ENCODE data around the gene UTP25.

UTP25 gene

DNA sequence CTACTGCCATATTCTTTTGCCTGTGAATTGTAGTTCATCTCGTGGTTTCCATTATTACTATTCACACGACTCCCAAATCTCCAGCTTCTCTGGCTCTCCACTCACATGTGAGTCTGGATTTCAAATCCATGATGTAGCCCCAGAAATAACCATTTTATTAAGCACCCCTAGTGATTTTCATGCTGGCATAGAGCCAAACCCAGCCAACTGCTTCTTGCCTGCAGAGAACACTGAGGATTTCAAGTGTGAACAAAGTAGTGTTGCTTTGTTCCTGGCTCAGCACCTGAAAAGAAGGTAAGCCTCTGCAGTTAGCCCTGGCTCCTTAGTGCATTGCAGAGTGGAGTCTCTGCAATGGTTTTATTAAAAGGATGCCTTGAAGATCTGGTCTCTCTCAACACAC lies 25.9 kb downstream of the UTP25 start:
- Histone ChIP-seq H3K4me3 (ENCODE audit: low read length) (no peak overlapping the region), H3K9ac (ENCODE audit: low read length) (no peak overlapping the region), H3K4me1 (ENCODE audit: control insufficient read depth, insufficient read depth, low read length) (no peaks in the 10 kb centered on the region), H3K27me3 (ENCODE audit: control insufficient read depth, insufficient read depth, low read length) (no peaks in the 10 kb centered on the region), H3K36me3 (ENCODE audit: control insufficient read depth, insufficient read depth, low read length) (no peaks in the 10 kb centered on the region), H3K9me3 (ENCODE audit: control insufficient read depth, low read length) (no peaks in the 10 kb centered on the region)

DNA sequence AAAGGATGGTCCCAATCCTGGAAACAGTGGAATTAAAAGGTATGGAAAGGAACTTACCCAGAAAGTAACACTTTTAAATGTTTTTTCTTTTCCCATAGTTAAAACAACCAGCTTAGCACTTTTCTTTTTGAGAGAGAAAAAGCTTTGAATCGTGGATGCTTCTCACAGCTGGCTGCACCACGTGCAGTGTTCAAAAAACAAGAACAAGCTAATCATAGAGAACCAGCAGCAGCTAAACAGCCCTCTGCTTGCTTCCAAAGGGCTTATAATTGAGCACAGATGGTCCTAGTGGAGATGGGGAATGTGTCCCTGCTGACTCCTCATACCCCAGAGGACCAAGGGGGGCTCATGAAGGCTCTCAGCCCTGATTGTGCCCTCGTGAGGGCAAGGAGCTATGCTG lies 26.4 kb downstream of the UTP25 start:
- no peak overlapping the region for H3K9ac ChIP-seq (ENCODE audit: low read length)
- no peaks in the 10 kb centered on the region for H3K36me3 ChIP-seq (ENCODE audit: control insufficient read depth, insufficient read depth, low read length)

DNA sequence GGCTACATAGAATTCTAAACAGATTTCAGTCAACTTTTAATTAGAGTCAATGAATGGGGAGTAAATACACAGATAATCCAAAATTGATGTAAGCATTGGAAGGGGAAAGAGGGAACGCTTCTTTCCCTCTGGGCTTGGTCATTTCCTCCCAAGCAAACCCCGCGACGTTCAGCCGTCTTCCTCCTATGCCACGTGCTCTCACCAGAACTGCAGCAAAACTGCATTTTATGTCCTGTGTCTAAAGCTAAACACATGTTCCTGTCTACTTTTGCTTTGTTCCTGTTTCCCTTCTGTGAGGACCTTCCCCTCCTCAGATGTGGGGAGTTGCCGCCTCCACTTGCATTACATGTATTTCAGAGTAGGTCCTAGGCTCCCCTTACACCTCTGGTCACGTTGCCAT lies 27.2 kb downstream of the UTP25 start:
- Histone ChIP-seq H3K9me3 (ENCODE audit: control insufficient read depth, low read length) (no peaks in the 10 kb centered on the region), H3K27me3 (ENCODE audit: control insufficient read depth, insufficient read depth, low read length) (no peaks in the 10 kb centered on the region), H3K4me3 (ENCODE audit: low read length) (no peak overlapping the region), H3K9ac (ENCODE audit: low read length) (no peak overlapping the region), H3K4me1 (ENCODE audit: control insufficient read depth, insufficient read depth, low read length) (no peaks in the 10 kb centered on the region), H3K36me3 (ENCODE audit: control insufficient read depth, insufficient read depth, low read length) (no peaks in the 10 kb centered on the region)

More for the DNA sequence above, 26.4 kb downstream of the UTP25 start:
- H3K4me1 ChIP-seq (ENCODE audit: control insufficient read depth, insufficient read depth, low read length) = no peaks in the 10 kb centered on the region
- H3K4me3 ChIP-seq (ENCODE audit: low read length) = no peak overlapping the region
- H3K9me3 ChIP-seq (ENCODE audit: control insufficient read depth, low read length) = no peaks in the 10 kb centered on the region
- H3K27me3 ChIP-seq (ENCODE audit: control insufficient read depth, insufficient read depth, low read length) = no peaks in the 10 kb centered on the region

DNA sequence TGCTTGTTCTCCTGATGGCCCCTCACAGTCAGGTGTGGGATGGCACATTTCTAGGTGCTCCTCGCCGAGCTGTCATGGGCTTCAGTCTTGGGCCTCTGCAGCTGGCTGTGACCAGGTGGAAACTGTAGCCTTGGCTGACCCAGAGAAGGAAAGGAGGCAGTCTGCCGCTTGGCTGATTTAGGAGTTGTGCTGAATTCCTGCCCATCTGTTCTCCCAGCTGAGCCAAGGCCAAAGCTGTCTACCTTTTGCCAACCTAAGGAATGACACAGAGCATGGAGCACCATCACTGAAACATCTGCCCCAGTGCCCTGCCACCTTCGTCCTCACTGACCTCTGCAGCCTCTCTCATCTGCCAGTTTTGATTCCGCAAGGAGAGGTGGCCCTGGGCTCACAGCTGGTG lies 27.9 kb downstream of the UTP25 start:
- Histone ChIP-seq H3K27me3 (ENCODE audit: control insufficient read depth, insufficient read depth, low read length) (no peaks in the 10 kb centered on the region), H3K4me1 (ENCODE audit: control insufficient read depth, insufficient read depth, low read length) (no peaks in the 10 kb centered on the region), H3K9me3 (ENCODE audit: control insufficient read depth, low read length) (no peaks in the 10 kb centered on the region), H3K9ac (ENCODE audit: low read length) (no peak overlapping the region), H3K36me3 (ENCODE audit: control insufficient read depth, insufficient read depth, low read length) (no peaks in the 10 kb centered on the region), H3K4me3 (ENCODE audit: low read length) (no peak overlapping the region)

DNA sequence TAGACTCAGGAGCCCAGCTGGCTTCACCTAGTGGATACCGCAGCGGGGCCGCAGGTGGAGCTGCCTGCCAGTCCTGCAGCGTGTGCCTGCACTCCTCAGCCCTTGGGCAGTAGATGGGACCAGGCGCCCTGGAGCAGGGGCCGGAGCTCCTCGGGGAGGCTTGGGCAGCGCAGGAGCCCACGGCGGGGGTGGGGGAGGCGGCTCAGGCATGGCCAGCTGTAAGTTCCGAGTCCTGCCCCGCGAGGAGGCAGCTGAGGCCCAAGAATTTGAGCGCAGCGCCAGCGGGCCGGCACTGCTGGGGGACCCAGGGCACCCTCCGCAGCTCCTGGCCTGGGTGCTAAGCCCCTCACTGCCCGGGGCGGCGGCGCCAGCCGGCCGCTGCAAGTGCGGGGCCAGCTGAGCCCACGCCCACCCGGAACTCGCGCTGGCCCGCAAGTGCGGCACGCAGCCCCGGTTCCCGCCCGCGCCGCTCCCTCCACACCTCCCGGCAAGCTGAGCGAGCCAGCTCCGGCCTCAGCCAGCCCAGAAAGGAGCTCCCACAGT lies 30.9 kb downstream of the UTP25 start:
- no peaks in the 10 kb centered on the region for H3K36me3 ChIP-seq (ENCODE audit: control insufficient read depth, insufficient read depth, low read length)
- peaks cover 7% of the 10 kb centered on the region for H3K27me3 ChIP-seq (ENCODE audit: control insufficient read depth, insufficient read depth, low read length)
- no peak overlapping the region for H3K4me3 ChIP-seq (ENCODE audit: low read length)
- no peak overlapping the region for H3K9ac ChIP-seq (ENCODE audit: low read length)
- H3K9me3 ChIP-seq (ENCODE audit: control insufficient read depth, low read length) = no peaks in the 10 kb centered on the region
- no peaks in the 10 kb centered on the region for H3K4me1 ChIP-seq (ENCODE audit: control insufficient read depth, insufficient read depth, low read length)

DNA sequence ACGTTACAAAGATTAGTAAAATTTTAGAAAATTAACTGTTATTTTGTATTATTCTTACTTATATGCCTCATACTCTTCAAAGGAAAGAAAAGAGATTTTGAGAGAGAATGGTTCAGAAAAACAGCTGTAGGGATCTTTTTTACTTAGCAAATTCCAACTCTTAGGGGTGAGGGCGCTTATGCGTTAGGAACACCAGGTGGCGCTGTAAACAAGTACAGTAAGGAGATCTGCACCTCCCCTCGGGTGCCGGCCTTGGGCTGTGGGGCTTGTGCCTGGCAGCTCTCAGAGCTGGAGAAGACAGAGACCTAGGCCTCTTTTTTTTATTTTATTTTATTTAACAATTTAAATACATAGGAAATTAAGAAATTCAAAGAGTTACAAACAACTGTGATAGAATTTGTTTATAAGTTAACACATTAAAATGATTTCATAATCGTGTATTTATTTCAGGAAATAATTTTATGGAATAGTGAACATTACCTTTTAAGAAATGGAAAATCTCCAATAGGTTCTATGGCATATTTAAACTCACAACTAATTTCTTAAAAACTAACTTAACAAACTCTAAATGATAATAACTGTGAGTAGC lies 32.6 kb downstream of the UTP25 start:
- Histone ChIP-seq H3K27me3 (ENCODE audit: control insufficient read depth, insufficient read depth, low read length) (peaks cover 7% of the 10 kb centered on the region), H3K4me1 (ENCODE audit: control insufficient read depth, insufficient read depth, low read length) (no peaks in the 10 kb centered on the region), H3K9me3 (ENCODE audit: control insufficient read depth, low read length) (no peaks in the 10 kb centered on the region), H3K36me3 (ENCODE audit: control insufficient read depth, insufficient read depth, low read length) (no peaks in the 10 kb centered on the region), H3K9ac (ENCODE audit: low read length) (no peak overlapping the region), H3K4me3 (ENCODE audit: low read length) (no peak overlapping the region)

DNA sequence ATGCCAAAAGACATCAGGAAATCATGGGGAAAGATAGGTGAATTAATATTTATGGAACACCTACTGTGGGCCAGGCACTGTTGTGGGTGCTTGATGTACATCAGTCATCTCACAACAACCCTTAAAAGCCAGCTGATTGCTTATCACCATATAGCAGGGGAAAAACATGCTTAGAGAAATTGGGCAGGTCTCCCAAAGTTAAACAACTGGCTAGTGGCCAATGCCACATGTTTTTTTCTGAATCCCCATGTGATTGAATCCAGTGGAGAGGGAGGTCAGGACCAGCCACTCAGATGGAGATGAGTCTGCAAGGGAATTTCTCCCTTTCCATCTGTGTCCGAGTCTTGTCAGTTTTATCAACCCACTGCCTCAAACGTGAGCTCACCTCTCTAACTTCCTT lies 33.5 kb downstream of the UTP25 start:
- no peaks in the 10 kb centered on the region for H3K9me3 ChIP-seq (ENCODE audit: control insufficient read depth, low read length)
- peaks cover 7% of the 10 kb centered on the region for H3K27me3 ChIP-seq (ENCODE audit: control insufficient read depth, insufficient read depth, low read length)
- H3K9ac ChIP-seq (ENCODE audit: low read length) = no peak overlapping the region
- H3K4me3 ChIP-seq (ENCODE audit: low read length) = no peak overlapping the region
- no peaks in the 10 kb centered on the region for H3K36me3 ChIP-seq (ENCODE audit: control insufficient read depth, insufficient read depth, low read length)
- H3K4me1 ChIP-seq (ENCODE audit: control insufficient read depth, insufficient read depth, low read length) = no peaks in the 10 kb centered on the region

DNA sequence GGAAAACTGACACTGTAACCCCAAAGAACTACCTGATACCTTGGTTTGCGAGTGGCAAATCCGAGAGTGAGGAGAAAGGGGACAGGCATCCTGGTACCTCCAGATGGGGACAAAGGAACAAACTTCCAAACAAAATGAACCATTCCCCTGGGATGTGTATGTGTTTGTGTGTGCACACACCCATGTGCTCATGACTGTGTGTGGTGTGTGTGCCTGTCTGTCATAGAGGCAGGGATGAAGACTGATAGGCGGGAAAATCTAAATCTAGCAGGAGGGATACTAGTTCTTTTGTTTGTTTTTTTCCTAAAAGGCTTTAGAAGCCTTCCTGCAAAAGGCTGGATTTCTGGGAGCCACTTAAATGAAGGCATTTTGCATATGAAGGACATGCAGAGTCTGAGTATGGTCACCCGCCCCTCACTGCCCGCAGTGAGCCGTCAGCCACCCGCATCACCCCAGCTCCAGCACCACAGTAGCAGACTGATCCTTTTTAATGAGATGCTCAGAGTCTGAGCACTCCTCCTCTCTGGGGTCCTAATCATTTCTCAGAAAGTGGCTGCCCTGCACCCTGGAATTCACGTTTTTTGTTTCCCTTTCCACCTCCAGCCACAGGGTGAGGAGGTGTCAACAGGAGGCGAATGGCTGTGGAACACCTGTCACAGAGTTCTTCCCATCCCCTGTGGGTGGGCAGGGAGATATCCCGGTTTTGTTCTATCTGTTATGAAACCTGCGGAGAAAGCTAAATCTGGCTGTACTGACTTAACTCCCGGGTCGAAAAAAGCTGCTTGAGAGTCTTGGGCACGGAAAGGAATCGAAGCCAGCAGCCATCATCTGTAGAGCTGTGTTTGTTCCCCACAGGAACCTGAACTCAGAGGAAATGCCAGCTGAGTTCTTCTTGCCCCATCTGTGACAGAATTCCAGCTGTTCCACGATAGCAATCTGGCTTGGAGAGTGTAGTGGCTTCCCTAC lies 34.9 kb downstream of the UTP25 start:
- Histone ChIP-seq H3K9me3 (ENCODE audit: control insufficient read depth, low read length) (no peaks in the 10 kb centered on the region), H3K27me3 (ENCODE audit: control insufficient read depth, insufficient read depth, low read length) (peaks cover 7% of the 10 kb centered on the region), H3K4me3 (ENCODE audit: low read length) (no peak overlapping the region), H3K4me1 (ENCODE audit: control insufficient read depth, insufficient read depth, low read length) (no peaks in the 10 kb centered on the region), H3K9ac (ENCODE audit: low read length) (no peak overlapping the region), H3K36me3 (ENCODE audit: control insufficient read depth, insufficient read depth, low read length) (no peaks in the 10 kb centered on the region)

DNA sequence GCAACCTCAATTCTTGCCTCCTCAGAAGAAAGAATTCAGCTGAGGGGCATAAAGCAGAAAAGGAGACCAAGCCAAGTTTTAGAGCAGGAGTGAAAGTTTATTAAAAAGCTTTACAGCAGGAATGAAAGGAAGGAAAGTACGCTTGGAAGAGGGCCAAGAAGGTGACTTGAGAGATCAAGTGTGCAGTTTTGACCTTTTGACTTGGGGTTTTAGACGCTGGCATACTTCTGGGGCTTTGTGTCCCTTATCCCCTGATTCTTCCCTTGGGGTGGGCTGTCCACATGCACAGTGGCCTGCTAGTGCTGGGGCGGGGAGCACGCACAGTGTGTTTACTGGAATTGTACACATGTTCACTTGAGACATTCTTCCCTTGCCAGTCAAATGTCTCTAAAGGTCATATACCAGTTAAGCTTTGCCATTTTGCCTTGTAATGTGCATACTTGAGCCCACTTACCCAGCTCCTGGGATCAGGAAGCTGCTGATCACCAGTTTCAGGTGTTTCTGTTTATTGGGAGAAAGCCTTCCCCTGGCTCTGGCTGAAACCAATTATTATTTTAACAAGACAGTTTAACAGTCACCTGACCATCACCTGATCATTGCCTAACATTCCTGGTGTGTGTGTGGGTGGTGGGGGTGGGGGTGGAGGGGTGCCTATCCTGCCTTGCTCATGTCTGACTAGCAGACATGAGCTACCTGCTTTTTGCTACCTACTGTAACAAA lies 36.2 kb downstream of the UTP25 start:
- Histone ChIP-seq H3K27me3 (ENCODE audit: control insufficient read depth, insufficient read depth, low read length) (peaks cover 7% of the 10 kb centered on the region), H3K4me1 (ENCODE audit: control insufficient read depth, insufficient read depth, low read length) (no peaks in the 10 kb centered on the region)

DNA sequence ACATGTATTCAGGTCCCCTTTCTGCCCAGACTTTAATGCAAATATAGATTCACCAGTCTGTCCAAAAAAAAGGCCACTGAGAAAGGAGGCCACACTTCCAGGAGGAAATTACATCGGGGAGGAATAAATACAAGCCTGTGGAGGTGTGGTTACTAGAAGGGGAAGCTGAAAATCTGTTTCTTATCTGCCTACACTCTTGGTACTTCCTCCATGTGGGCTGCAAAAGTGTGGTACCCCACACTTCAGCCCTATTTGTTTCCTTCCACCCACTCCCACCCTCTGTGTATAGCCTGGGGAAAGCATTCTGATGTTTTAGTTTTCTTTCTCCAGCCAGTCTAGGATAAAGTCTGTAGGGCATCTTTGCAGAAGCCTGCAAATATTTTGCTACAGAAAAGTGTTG lies 38.4 kb downstream of the UTP25 start:
- H3K36me3 ChIP-seq (ENCODE audit: control insufficient read depth, insufficient read depth, low read length) = no peaks in the 10 kb centered on the region
- H3K4me1 ChIP-seq (ENCODE audit: control insufficient read depth, insufficient read depth, low read length) = no peaks in the 10 kb centered on the region
- H3K4me3 ChIP-seq (ENCODE audit: low read length) = no peak overlapping the region
- H3K27me3 ChIP-seq (ENCODE audit: control insufficient read depth, insufficient read depth, low read length) = peaks cover 7% of the 10 kb centered on the region
- no peaks in the 10 kb centered on the region for H3K9me3 ChIP-seq (ENCODE audit: control insufficient read depth, low read length)
- H3K9ac ChIP-seq (ENCODE audit: low read length) = no peak overlapping the region

More for the DNA sequence above, 36.2 kb downstream of the UTP25 start:
- no peak overlapping the region for H3K9ac ChIP-seq (ENCODE audit: low read length)
- H3K4me3 ChIP-seq (ENCODE audit: low read length) = no peak overlapping the region
- no peaks in the 10 kb centered on the region for H3K36me3 ChIP-seq (ENCODE audit: control insufficient read depth, insufficient read depth, low read length)
- no peaks in the 10 kb centered on the region for H3K9me3 ChIP-seq (ENCODE audit: control insufficient read depth, low read length)

DNA sequence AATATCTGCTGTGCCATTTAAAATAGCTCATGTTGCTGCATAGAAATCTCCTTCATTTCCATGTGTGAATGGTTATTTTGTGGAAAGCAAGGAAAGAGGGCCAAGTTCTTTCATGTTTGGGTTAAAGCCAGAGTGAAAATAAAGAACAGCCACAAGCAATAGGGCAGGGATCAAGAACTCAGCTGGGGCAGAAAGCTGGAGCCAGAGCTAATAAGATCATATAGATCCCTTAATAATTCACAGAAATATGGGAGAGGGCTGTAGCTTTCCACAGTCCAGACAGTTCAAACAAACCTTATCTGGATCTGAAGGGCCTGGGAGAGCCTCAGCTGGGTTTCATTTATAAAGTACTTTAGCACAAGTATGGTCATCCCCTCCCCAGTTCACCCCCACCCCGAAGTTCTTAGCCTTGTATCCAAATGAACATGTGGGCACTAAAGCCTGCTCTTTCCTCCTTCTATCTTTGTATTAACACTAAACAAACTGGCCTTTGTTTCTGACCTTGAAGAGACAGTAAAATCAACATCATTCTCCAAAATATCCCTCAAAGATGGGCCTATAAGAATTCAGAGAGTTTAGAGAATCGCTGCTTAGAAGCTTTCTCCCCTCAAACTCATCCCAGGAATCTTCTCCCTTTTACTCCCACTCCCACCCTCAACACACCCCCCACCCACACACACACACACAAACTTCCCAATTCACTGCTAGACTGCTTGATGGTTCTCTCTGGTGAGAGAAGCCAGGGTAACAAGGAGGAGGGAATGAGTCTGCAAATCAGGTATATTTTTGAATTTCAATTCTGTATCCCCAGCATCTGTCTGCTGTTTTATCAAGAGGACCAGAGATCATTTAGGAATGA lies 41.7 kb downstream of the UTP25 start:
- no peaks in the 10 kb centered on the region for H3K9me3 ChIP-seq (ENCODE audit: control insufficient read depth, low read length)
- no peaks in the 10 kb centered on the region for H3K4me1 ChIP-seq (ENCODE audit: control insufficient read depth, insufficient read depth, low read length)
- H3K9ac ChIP-seq (ENCODE audit: low read length) = no peak overlapping the region
- no peaks in the 10 kb centered on the region for H3K27me3 ChIP-seq (ENCODE audit: control insufficient read depth, insufficient read depth, low read length)
- no peaks in the 10 kb centered on the region for H3K36me3 ChIP-seq (ENCODE audit: control insufficient read depth, insufficient read depth, low read length)
- no peak overlapping the region for H3K4me3 ChIP-seq (ENCODE audit: low read length)
